K562 (cell line): ENCODE results near the gene LYPD5. TPM values are rescaled to one million over a fixed set of nuclear protein-coding genes. Genes with fewer than 3 reads are reported as not detected.
A peak's percentile ranks its signal among the peaks of the same experiment; 100 is the strongest.

Experiments
- DPF2 ChIP-seq: fragments of 450-650 bp; IDR thresholded peaks from 2 replicates; pipeline ENCODE4 v1.6.1; 2016
- GABPB1 ChIP-seq: sonication (generic); formaldehyde crosslinking; IDR thresholded peaks from 2 replicates; pipeline ENCODE4 v1.8.0; 2022; ENCODE audit warnings: mild to moderate bottlenecking, missing genetic modification reagents
- LCOR ChIP-seq: sonication (generic); formaldehyde crosslinking; IDR thresholded peaks from 2 replicates; pipeline ENCODE4 v1.8.0; 2022; ENCODE audit warnings: mild to moderate bottlenecking, missing genetic modification reagents
- MEF2A ChIP-seq: IDR thresholded peaks from 2 replicates; pipeline ENCODE4 v1.6.1; 2011; ENCODE audit warnings: low read depth, mild to moderate bottlenecking, low read length, moderate library complexity; ENCODE audit not compliant: control insufficient read depth
- RCOR1 ChIP-seq, 2 experiments: IDR thresholded peaks; 2 replicates each; pipeline ENCODE4 v1.6.1; 2012; ENCODE audit warnings: low read depth in 2 of 2, low read length in 2 of 2, borderline replicate concordance in 1 of 2, improper control_type of control experiment in 1 of 2
- RNF2 ChIP-seq: sonication (generic); IDR thresholded peaks from 2 replicates; pipeline ENCODE4 v1.6.1; 2016
- SAP30 ChIP-seq: fragments of 200-600 bp; sonication (generic); IDR thresholded peaks from 2 replicates; pipeline ENCODE4 v1.6.1; 2012; ENCODE audit warnings: borderline replicate concordance, low read depth, mild to moderate bottlenecking, moderate library complexity, low read length, control low read depth, inconsistent platforms; ENCODE audit not compliant: insufficient read depth, poor library complexity, severe bottlenecking
- SMARCE1 ChIP-seq: fragments of 450-650 bp; IDR thresholded peaks from 2 replicates; pipeline ENCODE4 v1.7.1; 2016; ENCODE audit warnings: mild to moderate bottlenecking
- TBL1XR1 ChIP-seq, 2 experiments: IDR thresholded peaks; 2 replicates each; pipeline ENCODE4 v1.6.1; 2012; ENCODE audit warnings: improper control_type of control experiment in 2 of 2, low read length in 2 of 2, mild to moderate bottlenecking in 1 of 2
- TCF3 ChIP-seq: sonication (generic); formaldehyde crosslinking; IDR thresholded peaks from 2 replicates; pipeline ENCODE4 v1.4.0; 2020; ENCODE audit warnings: mild to moderate bottlenecking, missing genetic modification reagents
- TEAD2 ChIP-seq: fragments of 450-650 bp; IDR thresholded peaks from 2 replicates; pipeline ENCODE4 v1.6.1; 2016; ENCODE audit warnings: missing genetic modification characterization, control low read depth, missing compliant biosample characterization
- ZKSCAN1 ChIP-seq: fragments of 150-350 bp; IDR thresholded peaks from 2 replicates; pipeline ENCODE4 v1.6.1; 2016; ENCODE audit warnings: low read depth, low read length
- ZNF311 ChIP-seq: fragments of 250-450 bp; sonication (Bioruptor Pico); IDR thresholded peaks from 2 replicates; pipeline ENCODE4 v1.4.0; 2020; ENCODE audit warnings: mild to moderate bottlenecking, moderate library complexity
- polyA plus RNA-seq, 8 experiments: library from polyadenylated mRNA; depleted of rRNA in 4 of 8; stranded (reverse) in 5 of 8; unstranded in 3 of 8; fragments of >200 nt; fragmentation: Nextera tagmentation in 2 of 8; fragmentation: Illumina TruSeq in 1 of 8; extraction: Ambion mirVana in 2 of 8; extraction: Trizol in 1 of 8; gene quantifications; 2 replicates each; pipeline versions ENCODE4 v1.2.1 to v1.2.3, GENCODE V29; 2011 to 2014; ENCODE audit warnings: inconsistent platforms in 1 of 8, missing spikeins in 1 of 8
- total RNA-seq, 7 experiments: library from RNA; depleted of rRNA in 6 of 7; stranded (reverse); fragments of >200 nt in 6 of 7; fragmentation: Illumina TruSeq in 2 of 7; extraction: Trizol in 2 of 7; gene quantifications; 2 replicates each; pipeline versions ENCODE4 v1.2.1 to v1.2.3, GENCODE V29; 2011 to 2021; ENCODE audit warnings: low replicate concordance in 1 of 7
- TF ChIP-seq, protein P1 (sequence below): fragments of 200-800 bp; sonication (Bioruptor generic); IDR thresholded peaks from 2 replicates; pipeline ENCODE4 v1.6.1; 2016; ENCODE audit warnings: missing genetic modification characterization, missing compliant biosample characterization
- TF ChIP-seq, protein P2 (sequence below), 2 experiments: IDR thresholded peaks; 2 replicates each; pipeline ENCODE4 v1.6.1; 2011; ENCODE audit warnings: borderline replicate concordance in 1 of 2, control low read depth in 1 of 2, low read depth in 1 of 2, low read length in 1 of 2, mild to moderate bottlenecking in 1 of 2, mixed read lengths in 1 of 2, moderate library complexity in 1 of 2; ENCODE audit not compliant: insufficient read depth in 1 of 2, insufficient read length in 1 of 2, poor library complexity in 1 of 2, severe bottlenecking in 1 of 2; ENCODE audit errors: extremely low read depth in 1 of 2
- TF ChIP-seq, protein P3 (sequence below), 2 experiments: IDR thresholded peaks; 2 replicates each; pipeline ENCODE4 v1.6.1; 2012; ENCODE audit warnings: improper control_type of control experiment in 2 of 2, low read depth in 2 of 2, low read length in 2 of 2, borderline replicate concordance in 1 of 2

The LYPD5 gene
- total and polyA plus RNA-seq, 9 of the 15 experiments (the other 6 are each of a cell fraction or from before 2014, with no cell fraction given): 0.03 to 0.22 (median 0.10) TPM; not detected in 3

DNA sequence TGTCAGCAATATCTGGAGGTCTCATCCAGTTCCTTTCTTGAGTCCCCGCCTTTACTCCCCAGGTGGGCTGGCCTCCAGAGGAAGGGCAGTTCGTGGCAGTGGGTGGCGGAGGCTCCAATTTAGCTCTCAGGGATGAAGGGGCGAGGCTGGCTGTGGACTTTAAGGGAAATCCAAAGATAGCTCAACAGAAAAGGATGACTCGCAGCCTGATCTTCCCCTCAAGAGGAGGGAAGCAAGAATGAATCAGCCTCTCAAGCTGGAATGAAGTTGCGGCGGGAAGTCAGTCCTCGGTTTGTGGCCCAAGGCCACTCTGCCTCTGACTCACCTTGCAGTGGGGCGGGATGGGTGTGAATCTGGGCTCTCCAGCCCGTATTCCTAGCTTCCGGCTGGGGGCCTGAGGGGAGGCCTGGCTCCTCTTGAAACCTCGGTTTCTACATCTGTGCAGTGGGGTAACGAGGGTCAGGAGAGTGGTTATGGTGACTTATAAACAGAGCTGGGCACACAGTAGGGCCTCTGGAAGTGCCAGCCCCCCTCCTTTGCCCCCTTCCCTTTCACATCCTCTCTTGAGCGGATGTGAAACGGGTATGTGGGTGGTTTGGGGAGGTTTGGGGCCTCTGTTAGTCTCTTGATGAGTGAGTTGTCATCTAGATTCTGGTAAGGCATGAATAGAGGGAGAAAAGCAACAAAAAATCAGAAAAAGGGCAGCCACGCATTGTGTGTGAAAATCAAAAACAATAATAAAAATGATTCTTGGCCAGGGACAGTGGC is 37.0 kb downstream of the LYPD5 start (continued):
- no peak for TF ChIP-seq ZNF311 (CRISPR knock-in tag)
- TF ChIP-seq, protein P1, sequence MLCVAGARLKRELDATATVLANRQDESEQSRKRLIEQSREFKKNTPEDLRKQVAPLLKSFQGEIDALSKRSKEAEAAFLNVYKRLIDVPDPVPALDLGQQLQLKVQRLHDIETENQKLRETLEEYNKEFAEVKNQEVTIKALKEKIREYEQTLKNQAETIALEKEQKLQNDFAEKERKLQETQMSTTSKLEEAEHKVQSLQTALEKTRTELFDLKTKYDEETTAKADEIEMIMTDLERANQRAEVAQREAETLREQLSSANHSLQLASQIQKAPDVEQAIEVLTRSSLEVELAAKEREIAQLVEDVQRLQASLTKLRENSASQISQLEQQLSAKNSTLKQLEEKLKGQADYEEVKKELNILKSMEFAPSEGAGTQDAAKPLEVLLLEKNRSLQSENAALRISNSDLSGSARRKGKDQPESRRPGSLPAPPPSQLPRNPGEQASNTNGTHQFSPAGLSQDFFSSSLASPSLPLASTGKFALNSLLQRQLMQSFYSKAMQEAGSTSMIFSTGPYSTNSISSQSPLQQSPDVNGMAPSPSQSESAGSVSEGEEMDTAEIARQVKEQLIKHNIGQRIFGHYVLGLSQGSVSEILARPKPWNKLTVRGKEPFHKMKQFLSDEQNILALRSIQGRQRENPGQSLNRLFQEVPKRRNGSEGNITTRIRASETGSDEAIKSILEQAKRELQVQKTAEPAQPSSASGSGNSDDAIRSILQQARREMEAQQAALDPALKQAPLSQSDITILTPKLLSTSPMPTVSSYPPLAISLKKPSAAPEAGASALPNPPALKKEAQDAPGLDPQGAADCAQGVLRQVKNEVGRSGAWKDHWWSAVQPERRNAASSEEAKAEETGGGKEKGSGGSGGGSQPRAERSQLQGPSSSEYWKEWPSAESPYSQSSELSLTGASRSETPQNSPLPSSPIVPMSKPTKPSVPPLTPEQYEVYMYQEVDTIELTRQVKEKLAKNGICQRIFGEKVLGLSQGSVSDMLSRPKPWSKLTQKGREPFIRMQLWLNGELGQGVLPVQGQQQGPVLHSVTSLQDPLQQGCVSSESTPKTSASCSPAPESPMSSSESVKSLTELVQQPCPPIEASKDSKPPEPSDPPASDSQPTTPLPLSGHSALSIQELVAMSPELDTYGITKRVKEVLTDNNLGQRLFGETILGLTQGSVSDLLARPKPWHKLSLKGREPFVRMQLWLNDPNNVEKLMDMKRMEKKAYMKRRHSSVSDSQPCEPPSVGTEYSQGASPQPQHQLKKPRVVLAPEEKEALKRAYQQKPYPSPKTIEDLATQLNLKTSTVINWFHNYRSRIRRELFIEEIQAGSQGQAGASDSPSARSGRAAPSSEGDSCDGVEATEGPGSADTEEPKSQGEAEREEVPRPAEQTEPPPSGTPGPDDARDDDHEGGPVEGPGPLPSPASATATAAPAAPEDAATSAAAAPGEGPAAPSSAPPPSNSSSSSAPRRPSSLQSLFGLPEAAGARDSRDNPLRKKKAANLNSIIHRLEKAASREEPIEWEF (CRISPR knock-in tag): no peak
- TF ChIP-seq ZKSCAN1: peak; percentile 94
- TF ChIP-seq, protein P2, sequence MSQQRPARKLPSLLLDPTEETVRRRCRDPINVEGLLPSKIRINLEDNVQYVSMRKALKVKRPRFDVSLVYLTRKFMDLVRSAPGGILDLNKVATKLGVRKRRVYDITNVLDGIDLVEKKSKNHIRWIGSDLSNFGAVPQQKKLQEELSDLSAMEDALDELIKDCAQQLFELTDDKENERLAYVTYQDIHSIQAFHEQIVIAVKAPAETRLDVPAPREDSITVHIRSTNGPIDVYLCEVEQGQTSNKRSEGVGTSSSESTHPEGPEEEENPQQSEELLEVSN (IDR thresholded peaks at IDR 0.05; ENCODE audit: borderline replicate concordance in 1 of 2, extremely low read depth in 1 of 2, insufficient read depth in 1 of 2, insufficient read length in 1 of 2, low read depth in 1 of 2, low read length in 1 of 2, poor library complexity in 1 of 2, severe bottlenecking in 1 of 2): peak in 1 of 2 experiments; percentile 47
- TF ChIP-seq RCOR1 (IDR thresholded peaks at IDR 0.05; ENCODE audit: borderline replicate concordance in 1 of 2, low read depth in 2 of 2, low read length in 2 of 2): 0 out of 4 replicates have a peak, but pooled peaks of 1 of the 2 experiments have one; percentile 61
- TF ChIP-seq TEAD2 (tag): no peak
- peak; percentile 56; the same call in 1 of the 2 replicates for TF ChIP-seq MEF2A
- TF ChIP-seq GABPB1: peak; percentile 49; the same call in 1 of the 2 replicates
- no peak for TF ChIP-seq SAP30
- TF ChIP-seq SMARCE1: peak; percentile 62
- peak; percentile 38; the same call in 1 of the 2 replicates for TF ChIP-seq TCF3 (CRISPR knock-in tag)
- peak; percentile 24; the same call in 1 of the 2 replicates for TF ChIP-seq LCOR
- TF ChIP-seq, protein P3, sequence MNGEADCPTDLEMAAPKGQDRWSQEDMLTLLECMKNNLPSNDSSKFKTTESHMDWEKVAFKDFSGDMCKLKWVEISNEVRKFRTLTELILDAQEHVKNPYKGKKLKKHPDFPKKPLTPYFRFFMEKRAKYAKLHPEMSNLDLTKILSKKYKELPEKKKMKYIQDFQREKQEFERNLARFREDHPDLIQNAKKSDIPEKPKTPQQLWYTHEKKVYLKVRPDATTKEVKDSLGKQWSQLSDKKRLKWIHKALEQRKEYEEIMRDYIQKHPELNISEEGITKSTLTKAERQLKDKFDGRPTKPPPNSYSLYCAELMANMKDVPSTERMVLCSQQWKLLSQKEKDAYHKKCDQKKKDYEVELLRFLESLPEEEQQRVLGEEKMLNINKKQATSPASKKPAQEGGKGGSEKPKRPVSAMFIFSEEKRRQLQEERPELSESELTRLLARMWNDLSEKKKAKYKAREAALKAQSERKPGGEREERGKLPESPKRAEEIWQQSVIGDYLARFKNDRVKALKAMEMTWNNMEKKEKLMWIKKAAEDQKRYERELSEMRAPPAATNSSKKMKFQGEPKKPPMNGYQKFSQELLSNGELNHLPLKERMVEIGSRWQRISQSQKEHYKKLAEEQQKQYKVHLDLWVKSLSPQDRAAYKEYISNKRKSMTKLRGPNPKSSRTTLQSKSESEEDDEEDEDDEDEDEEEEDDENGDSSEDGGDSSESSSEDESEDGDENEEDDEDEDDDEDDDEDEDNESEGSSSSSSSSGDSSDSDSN (IDR thresholded peaks at IDR 0.05; ENCODE audit: borderline replicate concordance in 1 of 2, low read depth in 2 of 2, low read length in 2 of 2): peak; percentile 28 to 74; a peak in 1 of 4 replicates
- no peak for TF ChIP-seq TBL1XR1 (IDR thresholded peaks at IDR 0.05; ENCODE audit: low read length in 2 of 2)
- TF ChIP-seq DPF2: peak; percentile 71
- TF ChIP-seq RNF2: no peak
